DMS114 treated with DMSO at 0.1 percent for 48 hours (cell line): ENCODE results near the gene TACO1.

Source experiments
- DNase-seq: peaks from one replicate; lab custom pipeline; 2025; ENCODE audit not compliant: unreplicated experiment; lab: John Stamatoyannopoulos, UW

TACO1 gene

GRCh38 chr17:63598281-63598680 lies 2.4 kb upstream of the TACO1 start:
- no peak for DNase-seq

GRCh38 chr17:63601439-63602371 lies 1.0 kb downstream of the TACO1 start:
- no peak for DNase-seq

GRCh38 chr17:63609816-63610573 lies 9.3 kb downstream of the TACO1 start:
- no peak for DNase-seq

- DNase-seq: no peak
These were observed 10.2 kb downstream of the TACO1 start for GRCh38 chr17:63610854-63611253.

GRCh38 chr17:63611354-63611753 lies 10.7 kb downstream of the TACO1 start:
- no peak for DNase-seq

GRCh38 chr17:63613663-63614062 lies 13.0 kb downstream of the TACO1 start:
- DNase-seq: no peak

GRCh38 chr17:63621229-63621683 lies 20.6 kb downstream of the TACO1 start:
- no peak for DNase-seq

- DNase-seq: peak; percentile 99
These were observed 21.2 kb downstream of the TACO1 start, which contains the start of gene MAP3K3 for GRCh38 chr17:63621684-63622573. Gene MAP3K3, plus strand, starts transcription at chr17:63622417. Its CDS starts 343 bp downstream, at chr17:63622760.

GRCh38 chr17:63622574-63623390 lies 22.1 kb downstream of the TACO1 start:
- no peak for DNase-seq

- DNase-seq: no peak
These were observed 23.3 kb downstream of the TACO1 start for GRCh38 chr17:63623786-63624530.

GRCh38 chr17:63624531-63624880 lies 23.8 kb downstream of the TACO1 start:
- DNase-seq: no peak

- DNase-seq: no peak
These were observed 26.0 kb downstream of the TACO1 start for GRCh38 chr17:63626551-63627180.

GRCh38 chr17:63629627-63630026 lies 28.9 kb downstream of the TACO1 start:
- no peak for DNase-seq

GRCh38 chr17:63631062-63631461 lies 30.4 kb downstream of the TACO1 start:
- DNase-seq: no peak

- DNase-seq: no peak
These were observed 30.9 kb downstream of the TACO1 start for GRCh38 chr17:63631626-63632025.

- no peak for DNase-seq
These were observed 33.0 kb downstream of the TACO1 start for GRCh38 chr17:63633742-63634141.

- no peak for DNase-seq
These were observed 33.5 kb downstream of the TACO1 start for GRCh38 chr17:63634163-63634562.

- DNase-seq: no peak
These were observed 34.1 kb downstream of the TACO1 start for GRCh38 chr17:63634816-63635215.

GRCh38 chr17:63635290-63635689 lies 34.6 kb downstream of the TACO1 start:
- no peak for DNase-seq
